Measurements from ENCODE around the gene CAMTA1.

The CAMTA1 gene

DNA sequence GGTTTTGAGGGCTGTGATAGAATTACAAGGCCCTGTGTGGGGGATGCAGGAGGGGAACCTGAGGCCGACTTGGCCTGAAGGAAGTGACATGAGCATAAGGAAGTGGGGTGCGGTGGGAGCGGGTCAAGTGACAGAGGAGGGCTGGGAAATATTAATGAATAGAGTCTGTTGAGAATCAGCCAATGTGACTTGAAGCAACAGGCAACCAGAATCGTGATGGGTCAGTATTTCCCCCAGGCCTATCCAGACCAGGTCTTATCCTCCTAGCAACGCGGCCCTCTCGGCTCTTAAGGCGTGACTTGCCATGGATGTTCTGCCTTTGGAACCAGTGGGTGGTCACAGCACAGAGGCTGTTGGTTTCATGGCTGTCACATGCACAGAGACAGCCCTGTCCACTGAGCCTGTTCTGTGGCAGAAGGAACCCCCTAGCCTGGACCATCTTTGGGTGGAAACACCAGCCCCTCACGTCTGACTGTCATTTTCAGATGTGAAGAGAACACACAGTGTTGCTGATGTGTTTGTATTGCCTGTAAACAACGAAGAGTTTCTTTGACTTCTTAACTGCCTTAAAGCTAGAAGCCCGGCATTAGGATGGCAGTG, 468.8 kb downstream of the CAMTA1 start:
- no peak for DNase-seq (ENCODE audit: low read depth in 2 of 2)

DNA sequence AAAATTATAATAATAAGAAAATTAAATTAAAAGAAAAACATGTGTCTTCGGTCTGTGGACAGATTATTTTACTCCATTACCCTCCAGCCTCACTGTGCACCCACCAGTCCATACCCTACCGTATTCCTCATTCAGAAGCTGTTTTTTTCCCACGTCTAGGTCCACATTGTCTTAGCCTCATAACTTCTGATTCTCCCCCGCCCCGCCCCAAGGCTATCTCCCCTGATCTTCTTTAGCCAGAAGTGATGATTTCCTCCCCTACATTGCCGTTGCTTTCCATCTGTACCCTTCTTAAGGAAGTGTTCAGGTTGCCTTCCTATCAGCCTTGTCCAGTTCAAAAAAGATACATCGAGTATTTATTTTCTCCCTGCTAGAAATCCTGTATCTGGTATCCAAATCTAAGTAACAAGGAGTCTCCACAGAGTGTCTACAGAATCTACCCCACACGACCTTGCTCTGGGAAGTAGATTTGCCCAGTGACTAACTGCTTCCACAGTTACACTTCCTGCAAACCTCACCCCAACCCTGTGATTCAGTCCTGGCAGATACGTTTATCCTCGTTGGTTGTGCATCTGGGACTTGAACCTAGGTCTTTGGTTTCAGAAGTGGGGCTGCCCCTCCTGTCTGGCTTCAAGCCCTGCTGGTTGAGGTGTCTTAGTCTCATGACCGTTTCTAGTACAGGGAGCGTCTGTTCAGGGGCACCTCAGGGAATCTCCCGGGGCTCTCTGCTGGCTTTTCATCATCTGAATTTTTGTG, 470.2 kb downstream of the CAMTA1 start:
- DNase-seq (ENCODE audit: low read depth in 2 of 2) = no peak

DNA sequence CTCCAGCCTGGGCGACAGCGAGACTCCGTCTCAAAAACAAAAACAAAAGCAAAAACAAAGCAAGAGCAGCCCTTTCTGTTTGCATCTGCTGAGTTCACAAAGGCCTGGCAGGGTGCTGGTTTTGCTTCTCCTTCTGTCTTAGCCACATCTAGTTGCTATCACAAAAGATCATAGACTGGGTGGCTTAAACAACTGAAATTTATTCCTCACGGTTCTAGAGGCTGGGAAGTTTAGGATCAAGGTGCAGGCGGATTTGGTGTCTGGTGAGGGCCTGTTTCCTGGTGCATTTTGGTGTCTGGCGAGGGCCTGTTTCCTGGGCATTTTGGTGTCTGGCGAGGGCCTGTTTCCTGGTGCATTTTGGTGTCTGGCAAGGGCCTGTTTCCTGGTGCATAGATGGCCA, 471.3 kb downstream of the CAMTA1 start:
- DNase-seq (ENCODE audit: low read depth in 2 of 2) = no peak

DNA sequence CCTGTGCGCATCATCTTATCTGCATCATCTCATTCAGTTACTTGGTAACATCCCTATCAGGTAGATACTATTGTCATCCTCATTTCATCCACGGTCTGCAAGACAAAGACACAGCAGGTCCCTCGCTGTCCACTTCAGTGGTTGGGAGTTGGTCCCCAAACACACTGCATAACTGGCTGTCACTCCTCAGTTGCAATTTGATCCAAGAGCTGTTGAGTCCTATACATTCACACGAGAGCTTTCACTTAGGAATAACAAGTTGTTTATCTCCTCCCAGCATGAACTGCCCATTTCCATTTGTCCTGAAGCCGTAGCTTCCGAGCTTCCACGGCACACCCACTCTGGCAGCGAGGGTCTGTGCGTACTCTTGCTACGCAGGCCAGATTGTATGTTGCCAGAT, 472.0 kb downstream of the CAMTA1 start:
- DNase-seq (ENCODE audit: low read depth in 2 of 2) = no peak

DNA sequence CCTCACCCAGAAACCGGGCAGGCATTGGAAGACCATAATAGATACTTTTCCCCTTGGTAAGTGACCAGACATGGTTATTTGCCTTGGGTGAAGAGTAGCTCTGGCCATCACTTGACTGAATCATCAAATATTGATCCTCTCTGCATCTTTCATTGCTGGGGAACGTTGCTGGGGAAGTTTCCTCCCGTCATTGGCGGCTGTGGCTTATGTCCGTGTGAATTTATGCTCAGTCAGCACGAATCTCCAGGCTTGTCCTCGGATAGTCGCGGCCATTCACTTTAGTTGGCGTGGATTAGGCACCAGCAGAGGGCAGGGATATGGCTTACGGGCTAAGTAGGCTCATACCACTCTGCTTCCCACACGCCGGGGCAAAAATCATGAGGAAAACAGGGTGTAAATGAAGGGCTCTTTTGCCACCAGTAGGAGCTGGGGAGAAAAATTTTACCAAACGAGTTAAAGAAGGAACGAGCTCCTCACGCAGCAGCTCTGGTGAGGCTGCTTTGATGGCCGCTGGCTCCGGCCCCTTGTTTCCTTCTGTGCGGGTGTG, 473.4 kb downstream of the CAMTA1 start:
- no peak for DNase-seq (ENCODE audit: low read depth in 2 of 2)

DNA sequence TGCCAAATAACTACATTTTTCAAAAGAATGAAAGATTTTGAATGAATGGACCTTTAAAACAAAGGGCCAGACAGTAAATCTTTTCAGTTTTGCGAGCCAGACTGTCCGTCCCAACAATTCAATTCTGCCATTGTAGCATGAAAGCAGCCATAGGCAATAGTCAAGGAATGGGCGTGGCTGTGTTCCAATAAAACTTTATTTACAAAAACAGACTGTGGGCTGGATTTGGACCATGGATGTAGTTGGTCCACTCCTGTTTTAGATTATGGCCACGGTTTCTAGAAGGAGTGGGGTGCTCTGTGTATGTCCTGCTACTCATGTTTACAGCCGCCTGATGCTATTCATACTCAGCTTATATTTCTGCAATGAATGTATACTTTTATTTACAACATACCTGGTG, 474.7 kb downstream of the CAMTA1 start:
- no peak for DNase-seq (ENCODE audit: low read depth in 2 of 2)

DNA sequence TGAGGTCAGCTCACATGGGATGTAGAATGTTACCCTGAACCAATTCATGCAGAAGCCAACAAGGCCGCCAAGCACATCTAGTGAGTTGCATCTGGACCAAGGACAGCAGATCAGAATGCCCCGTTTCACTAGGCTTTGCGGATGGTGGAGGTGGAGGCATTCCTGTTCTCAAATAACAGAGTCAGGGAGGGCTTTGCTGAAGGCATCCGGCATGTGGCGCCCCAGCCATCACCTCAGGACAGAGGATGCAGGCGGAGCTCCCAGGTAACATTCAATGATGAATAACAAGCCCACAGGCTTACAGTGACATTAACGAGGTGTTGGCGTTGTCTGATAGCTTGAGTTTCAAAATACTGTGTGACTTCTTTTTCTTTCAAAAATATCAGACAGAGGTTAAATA, 476.2 kb downstream of the CAMTA1 start:
- DNase-seq (ENCODE audit: low read depth in 2 of 2) = no peak

DNA sequence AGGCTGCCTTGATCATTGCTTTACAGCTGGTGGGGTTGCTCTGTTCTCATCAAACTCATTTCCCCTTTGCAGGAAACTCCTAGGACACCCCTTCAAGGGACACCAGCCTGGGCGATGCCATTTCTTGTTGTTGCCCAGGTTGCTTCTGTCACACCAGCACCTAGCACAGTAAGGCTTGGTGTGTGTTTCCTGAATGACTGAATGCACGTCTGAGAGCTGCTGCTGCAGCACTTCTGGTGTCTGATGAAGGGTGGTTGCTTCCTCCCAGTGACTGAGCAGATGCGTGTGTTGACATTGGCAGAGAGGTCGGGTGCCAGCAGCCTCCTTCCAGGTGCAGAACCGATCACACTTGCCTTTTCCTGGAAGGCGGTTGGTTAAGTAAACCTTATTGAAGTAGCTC, 477.4 kb downstream of the CAMTA1 start:
- DNase-seq (ENCODE audit: low read depth in 2 of 2) = no peak

DNA sequence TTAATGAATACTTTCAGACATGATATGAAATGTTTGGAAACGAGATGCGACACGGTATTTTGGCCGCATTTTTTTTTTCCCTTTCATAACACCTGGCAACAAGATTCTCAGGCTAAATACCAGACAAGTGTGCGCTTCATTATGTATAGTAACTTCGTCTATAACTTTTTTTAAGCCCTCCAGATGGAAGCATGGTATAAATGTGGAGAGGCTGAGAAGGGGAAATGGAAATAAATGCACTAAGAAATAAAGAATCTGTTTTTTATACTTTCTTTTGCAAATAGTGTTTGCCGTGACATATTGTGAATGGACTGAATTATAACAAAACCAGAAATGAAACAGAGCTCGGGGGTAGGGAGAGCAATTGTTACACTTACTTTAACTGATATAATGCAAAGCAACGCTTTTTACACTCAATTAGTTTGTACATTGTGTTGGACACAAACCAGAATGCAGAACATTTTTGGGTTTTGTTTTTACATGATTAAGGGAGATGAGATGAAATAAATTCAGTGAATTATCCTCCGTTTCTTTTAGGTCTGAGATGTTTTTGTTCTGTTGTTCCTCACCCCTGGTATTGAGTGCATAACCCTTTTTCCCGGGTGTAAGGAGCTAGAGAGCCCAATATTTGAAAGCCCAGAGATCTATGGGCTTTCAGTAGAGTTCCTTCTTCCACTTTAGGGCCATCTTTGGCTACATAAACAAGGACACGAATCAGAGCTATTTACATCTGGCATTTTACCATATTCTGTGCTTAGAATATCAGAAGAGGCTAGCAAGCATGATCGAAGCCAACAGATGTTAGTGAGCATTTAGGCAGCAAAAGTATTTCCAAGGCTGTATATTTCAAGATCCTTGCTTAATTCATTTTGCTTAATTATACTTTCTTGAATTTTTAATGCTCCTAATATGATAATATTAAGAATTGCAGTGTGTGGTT, 478.0 kb downstream of the CAMTA1 start:
- DNase-seq (ENCODE audit: low read depth in 2 of 2) = no peak

DNA sequence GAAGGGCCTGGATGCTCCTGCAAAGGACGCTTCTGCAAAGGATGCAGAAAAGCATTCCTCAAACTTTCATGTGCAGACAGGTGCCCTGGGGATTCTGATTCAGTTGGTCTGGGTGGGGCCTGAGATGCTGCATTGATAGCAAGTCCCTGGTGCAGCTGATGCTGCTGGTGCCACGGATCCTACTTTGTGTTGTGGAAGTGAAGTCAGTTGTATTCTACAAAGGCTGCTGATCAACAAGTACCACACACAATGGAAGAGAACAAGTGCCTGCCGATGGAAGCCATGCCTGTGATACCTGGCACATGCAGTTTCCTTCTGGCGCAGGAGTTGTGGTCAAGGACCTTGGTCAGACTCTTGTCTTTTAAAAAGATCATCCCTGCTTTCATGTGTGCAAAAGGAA, 478.8 kb downstream of the CAMTA1 start:
- no peak for DNase-seq (ENCODE audit: low read depth in 2 of 2)

DNA sequence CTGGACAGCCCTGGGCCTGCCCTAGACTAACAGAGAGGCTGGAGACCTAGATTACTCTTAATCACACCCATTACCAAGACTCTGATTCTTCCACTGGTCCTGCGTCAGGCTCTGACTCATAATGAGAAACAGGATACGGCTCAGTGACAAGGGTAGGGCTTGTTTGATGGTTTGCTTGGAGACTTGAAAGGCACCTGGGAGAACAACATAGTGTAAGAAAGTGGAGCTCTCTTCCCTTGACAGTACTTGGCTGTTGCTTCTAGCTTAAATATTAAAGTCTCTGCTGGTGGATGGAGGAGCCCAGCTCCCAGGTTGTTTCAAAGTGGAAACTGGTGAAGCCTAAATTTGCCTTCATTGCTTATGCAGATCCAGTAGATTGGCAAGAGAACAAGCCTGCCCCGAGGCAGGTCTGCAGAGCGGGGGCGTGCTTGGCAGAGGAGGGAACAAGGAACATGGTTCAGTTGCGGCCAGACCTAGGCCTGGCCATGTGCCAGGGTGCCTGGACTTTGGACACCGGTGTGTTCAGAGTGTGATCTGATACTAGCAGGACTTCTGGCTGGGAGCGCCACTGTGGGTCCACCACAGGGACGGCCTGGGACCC, 480.6 kb downstream of the CAMTA1 start:
- no peak for DNase-seq (ENCODE audit: low read depth in 2 of 2)

DNA sequence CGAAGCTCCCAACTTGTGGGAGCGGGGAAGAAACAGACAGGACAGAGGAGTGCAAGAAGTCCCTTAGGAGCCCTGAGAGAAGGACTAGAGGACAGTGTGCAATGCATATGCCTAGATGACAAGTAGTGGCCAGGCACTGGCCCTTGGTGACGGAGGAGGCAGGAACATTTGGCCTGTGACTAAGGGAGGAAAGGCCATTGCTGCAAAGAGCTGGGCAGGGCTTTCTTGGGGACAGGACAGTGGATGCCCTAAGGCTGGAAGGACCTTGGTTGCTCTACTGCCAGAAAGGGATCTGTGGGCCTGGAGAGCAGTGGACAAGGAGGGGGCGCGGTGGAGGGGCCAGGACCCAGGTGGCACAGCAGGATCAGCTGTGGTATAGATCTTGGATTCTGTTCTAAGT, 481.3 kb downstream of the CAMTA1 start:
- no peak for DNase-seq (ENCODE audit: low read depth in 2 of 2)

DNA sequence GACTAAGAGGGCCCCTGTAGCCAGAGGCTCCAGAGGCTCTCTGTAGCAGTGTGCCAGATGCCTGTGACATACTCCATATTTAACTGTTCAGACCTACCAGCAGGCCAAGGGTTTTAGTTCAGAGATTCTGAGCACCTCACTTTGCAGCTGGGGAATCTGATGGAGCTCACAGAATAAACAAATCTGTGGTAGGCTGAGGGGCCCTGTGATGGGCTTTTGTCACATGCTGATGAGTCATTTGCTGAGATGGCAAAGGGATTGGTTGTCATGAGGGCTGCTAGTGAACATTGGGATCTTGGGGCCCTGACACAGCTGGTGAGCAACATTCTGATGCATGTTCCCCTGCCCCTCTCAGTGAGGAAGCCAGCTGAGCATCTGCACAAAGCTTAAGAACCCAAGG, 482.2 kb downstream of the CAMTA1 start:
- DNase-seq (ENCODE audit: low read depth in 2 of 2) = no peak

DNA sequence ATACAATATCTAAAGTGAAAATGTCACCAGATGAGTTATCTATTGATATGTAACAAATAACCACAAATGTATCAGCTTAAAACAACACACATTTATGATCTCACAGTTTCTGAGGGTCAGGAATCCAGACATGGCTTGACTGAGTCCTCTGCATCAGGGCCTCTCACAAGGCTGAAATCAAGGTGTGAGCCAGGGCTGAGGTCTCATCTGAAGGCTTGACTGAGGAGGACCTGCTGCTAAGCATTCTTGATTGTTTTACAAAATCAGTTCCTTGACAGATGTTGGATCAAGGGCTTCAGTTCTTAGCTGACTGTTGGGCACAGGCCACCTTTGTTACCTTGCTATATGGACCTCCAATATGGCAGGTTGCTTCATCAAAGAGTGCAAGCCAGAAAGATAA, 483.7 kb downstream of the CAMTA1 start:
- DNase-seq (ENCODE audit: low read depth in 2 of 2) = no peak

DNA sequence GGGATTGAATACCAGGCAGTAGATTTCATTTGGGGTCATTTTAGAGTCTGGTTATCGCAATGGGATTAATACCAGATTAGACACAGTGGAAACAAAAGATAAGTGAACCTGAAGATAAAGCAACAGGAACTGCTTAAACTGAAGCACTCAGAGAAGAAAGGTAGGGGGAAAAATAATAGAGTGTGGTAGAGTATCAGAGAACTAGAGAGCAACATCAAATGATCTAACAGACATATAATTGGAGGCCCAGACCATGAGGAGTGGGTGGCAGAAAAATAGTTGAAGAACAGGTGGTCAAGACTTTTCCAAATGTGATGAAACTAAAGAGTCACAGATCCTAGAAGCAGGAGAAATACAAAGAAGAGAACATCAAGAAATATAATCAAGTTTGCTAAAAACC, 484.3 kb downstream of the CAMTA1 start:
- no peak for DNase-seq (ENCODE audit: low read depth in 2 of 2)

DNA sequence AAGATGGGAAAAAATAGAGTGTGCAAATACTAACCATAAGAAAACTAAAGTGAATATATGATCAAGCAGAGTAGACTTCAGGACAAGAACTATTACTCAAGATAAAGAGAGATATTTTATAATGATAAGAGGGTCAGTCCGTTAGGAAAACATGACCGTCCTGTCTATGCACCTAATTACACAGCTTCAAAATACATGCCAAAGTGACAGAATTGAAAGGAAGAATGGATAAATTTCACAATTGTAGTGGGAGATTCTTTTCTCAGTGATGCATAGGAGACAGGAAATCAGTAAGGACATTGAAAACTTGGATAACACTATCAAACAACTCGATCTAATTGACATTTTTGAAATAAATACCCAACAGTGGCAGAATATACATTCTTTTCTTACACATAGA, 489.0 kb downstream of the CAMTA1 start:
- DNase-seq (ENCODE audit: low read depth in 2 of 2) = no peak

DNA sequence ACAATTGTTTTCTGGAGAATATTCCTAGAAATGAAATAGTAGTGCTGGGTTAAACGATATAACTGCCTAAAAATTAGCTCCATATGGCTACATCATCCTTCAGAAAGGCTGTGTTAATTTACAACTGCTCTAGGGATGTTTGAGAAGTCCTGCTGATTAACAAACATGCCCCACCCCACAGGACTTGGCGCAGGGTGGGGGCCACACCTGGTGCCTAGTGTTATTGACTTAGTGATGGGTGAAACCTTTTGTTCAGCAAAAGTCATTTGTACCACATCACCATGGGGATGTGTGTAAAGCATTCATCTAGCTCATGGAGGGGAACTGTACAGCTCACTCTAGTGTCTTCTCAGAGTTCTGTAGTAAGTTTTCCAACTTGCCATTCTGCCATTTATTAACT, 492.8 kb downstream of the CAMTA1 start:
- DNase-seq (ENCODE audit: low read depth in 2 of 2) = no peak

DNA sequence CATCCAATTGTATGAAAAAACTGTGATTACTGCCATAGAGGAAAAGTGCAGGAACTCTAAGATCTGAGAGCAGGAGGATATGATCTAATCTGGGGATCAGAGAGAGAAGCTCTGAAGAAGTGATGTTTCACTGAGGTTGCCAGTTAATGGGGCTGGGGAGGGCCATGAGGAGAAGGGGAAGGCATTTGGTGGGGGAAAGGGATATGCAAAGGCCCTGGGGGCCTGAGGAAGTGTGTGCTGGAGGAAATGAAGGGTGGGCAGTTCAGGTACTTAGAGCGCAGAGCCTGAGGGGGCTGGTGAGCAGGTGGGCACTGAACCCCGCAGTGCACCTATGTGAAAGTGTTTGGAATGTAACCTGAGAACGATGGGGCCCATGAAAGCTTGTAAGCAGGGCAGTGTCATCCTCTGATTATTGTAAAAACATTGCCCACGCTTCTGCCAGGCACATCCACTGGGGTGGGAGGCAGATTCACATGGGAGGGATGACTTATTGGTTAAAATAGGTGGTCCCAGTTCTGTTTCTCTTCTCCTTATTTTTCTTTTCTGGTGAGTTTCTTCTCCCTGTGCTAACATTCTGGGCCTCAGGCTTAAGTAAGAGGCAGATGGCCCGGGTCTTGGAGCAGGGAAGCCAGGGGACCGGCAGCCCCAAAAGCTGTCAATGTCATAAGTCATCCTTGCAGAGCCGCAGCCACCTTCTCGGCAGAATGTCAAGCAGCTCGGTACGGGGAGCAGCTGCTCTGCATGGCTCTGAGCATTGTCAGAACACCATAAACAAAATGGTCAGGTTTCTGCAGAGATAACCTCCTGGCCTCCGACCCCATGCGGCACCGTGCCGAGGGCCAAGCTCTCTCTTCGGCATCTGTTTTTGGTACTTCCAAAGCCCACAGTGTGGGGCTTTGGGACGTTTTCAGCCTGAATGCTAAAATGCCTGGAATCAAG, 493.8 kb downstream of the CAMTA1 start:
- DNase-seq (ENCODE audit: low read depth in 2 of 2) = no peak

DNA sequence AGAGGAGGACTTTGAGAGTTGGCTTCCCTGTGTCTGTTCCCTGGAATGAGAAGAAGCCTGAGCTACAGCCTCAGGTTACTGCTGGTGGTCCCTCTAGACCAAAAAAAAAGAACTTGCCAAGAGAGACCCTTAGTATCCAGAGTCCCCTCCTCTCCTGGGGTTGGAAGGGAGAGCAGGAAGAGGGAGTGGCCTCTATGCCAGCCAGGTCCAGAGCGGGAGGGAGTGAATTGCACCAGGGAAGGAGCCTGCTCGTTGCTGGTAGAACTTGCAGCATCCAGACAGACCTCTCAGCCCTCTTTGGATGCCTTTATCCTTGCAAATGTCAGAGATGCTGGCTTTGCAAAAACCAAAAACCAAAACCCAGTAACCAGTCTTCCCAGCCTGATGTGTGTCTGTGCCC, 494.5 kb downstream of the CAMTA1 start:
- DNase-seq (ENCODE audit: low read depth in 2 of 2) = no peak

DNA sequence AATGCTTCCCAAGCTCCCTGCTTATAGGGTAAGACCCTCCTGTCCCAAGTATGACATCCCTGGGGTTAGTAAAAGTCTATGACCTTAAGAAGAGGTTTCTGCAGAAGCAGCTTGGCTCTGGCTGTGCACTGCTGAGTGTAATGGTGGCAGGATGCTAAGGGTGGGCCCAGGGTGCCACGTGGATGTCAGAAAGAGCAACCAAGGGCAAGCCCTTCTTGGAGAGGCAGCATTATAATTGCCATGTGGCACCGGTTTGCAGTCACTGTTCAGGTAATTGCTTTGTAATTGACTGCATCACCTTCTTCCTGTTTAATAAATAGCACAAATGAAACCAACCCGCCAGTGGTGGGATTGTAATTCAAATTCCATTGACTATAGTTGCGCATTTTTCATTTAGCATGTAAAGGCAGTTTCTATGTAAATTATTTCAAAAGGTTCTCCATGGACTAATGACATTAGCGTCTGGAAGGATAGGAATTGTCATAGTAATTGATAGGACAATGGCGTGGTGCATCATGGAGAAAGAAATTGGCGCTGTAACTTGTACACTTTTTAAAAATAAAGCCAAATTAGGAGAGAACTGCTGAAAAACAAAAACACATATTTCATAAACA, 495.2 kb downstream of the CAMTA1 start:
- no peak for DNase-seq (ENCODE audit: low read depth in 2 of 2)
